DOHH2 (cell line): Measurements from ENCODE around the gene PALB2.

Source experiments
- CTCF ChIP-seq: fragments of 200-600 bp; sonication (generic); IDR thresholded peaks from one replicate; pipeline ENCODE4 v1.5.1; 2014; ENCODE audit warnings: antibody characterized with exemption, mild to moderate bottlenecking, low read depth, low read length; ENCODE audit not compliant: poor library complexity, severe bottlenecking
- EZH2phosphoT487 ChIP-seq: fragments of 200-600 bp; sonication (generic); IDR thresholded peaks from 2 replicates; pipeline ENCODE4 v1.6.1; 2017; ENCODE audit warnings: borderline replicate concordance, mild to moderate bottlenecking, antibody characterized with exemption, low read length, moderate library complexity, mixed read lengths

DNA sequence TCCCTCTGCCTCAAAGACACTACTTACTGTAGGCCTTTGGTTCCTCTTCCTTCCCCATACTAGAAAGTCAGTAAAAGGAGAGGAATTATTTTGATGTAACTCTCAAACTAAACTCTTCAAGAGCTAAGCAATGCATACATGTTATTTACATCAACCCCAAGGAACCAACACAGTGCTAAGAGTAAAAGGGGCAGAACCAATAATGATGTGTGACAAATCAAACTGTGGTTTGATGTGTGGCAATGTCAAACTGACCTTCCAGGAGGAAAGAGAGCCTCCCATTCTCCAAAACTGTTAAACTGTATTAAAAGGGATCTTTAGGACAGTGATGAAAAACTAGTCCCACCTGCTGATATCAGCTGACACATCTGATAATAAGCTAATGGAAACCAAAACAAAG, 60.7 kb downstream of the PALB2 start:
- no peak for TF ChIP-seq EZH2phosphoT487
- TF ChIP-seq CTCF = no peak
